ENCODE data around the gene INS. TPM values are rescaled to one million over a fixed set of nuclear protein-coding genes. Genes with fewer than 3 reads are reported as not detected.
"Not testable (repeated sequence)": the region's sequence is repeated elsewhere in the genome, so short reads cannot be mapped to it uniquely, and the experiment has no call there.

INS gene
- total RNA-seq, 1 donor from 2014 or later: not detected

DNA sequence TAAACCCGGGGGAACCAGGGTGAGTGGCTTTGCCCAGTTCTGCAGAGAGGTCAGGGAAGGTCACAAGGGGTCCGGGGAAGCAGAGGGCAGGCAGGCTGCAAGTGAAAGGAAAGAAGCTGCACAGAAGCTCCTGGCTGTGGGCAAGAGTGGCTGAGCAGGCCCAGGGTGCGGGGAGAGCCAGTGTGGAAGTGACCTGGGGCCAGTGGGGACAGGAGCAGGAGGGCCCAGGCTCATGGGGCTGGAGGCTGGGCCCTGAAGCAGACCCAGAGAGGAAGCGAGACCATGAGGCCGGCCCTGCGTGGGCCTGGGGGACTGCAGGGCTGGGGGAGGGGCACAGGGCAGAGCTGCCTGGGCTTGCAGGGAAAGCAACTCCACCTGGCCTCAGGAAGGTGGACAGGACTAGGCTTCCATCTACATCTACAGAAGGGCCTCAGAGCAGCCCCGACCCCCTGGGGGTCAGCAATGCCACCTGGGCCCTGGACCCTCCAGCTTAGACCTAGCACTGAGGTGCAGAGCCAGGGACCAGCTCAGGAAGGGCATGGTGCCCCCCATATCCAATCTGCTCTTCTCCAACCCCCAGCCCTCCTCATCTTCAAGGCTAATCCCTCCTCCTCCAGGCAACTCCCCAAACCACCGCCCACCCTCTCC lies 33.4 kb downstream of the INS start:
- Histone ChIP-seq H3K4me2 (ENCODE audit: low read length) (no peak overlapping the region), H3K4me3 (ENCODE audit: insufficient read depth, low read depth, low read length) (no peak overlapping the region), H3K9me3 (ENCODE audit: insufficient read depth, low read depth, low read length) (peaks cover 6% of the 10 kb centered on the region), H3K36me3 (ENCODE audit: insufficient read depth, low read length) (no peaks in the 10 kb centered on the region), H3K27ac (ENCODE audit: low read depth, low read length) (no peak overlapping the region), H2AFZ (ENCODE audit: low read depth, low read length) (no peak overlapping the region), H3K79me2 (ENCODE audit: insufficient read depth, low read length) (no peaks in the 10 kb centered on the region), H3K9ac (ENCODE audit: low read length) (no peak overlapping the region), H4K20me1 (ENCODE audit: insufficient read depth, low read length) (peaks cover 3% of the 10 kb centered on the region), H3K4me1 (ENCODE audit: insufficient read depth, low read length) (peaks cover under 1% of the 10 kb centered on the region), H3K27me3 (ENCODE audit: insufficient read depth, low read length) (peaks cover under 1% of the 10 kb centered on the region)
- Mint-ChIP-seq H3K27me3 (ENCODE audit: low read depth, unreplicated experiment) (peaks cover 28% of the 10 kb centered on the region), H3K4me1 (ENCODE audit: low read depth, unreplicated experiment) (no peaks in the 10 kb centered on the region), H3K36me3 (ENCODE audit: low read depth, unreplicated experiment) (peaks cover 2% of the 10 kb centered on the region), H3K9me3 (ENCODE audit: unreplicated experiment) (peaks cover 4% of the 10 kb centered on the region), H3K27ac (ENCODE audit: unreplicated experiment) (no peak overlapping the region), H3K4me3 (ENCODE audit: unreplicated experiment) (no peak overlapping the region)
- FAIRE-seq (no peak), DNase-seq (ENCODE audit: low read depth) (no peak)
- TF ChIP-seq, protein P1, sequence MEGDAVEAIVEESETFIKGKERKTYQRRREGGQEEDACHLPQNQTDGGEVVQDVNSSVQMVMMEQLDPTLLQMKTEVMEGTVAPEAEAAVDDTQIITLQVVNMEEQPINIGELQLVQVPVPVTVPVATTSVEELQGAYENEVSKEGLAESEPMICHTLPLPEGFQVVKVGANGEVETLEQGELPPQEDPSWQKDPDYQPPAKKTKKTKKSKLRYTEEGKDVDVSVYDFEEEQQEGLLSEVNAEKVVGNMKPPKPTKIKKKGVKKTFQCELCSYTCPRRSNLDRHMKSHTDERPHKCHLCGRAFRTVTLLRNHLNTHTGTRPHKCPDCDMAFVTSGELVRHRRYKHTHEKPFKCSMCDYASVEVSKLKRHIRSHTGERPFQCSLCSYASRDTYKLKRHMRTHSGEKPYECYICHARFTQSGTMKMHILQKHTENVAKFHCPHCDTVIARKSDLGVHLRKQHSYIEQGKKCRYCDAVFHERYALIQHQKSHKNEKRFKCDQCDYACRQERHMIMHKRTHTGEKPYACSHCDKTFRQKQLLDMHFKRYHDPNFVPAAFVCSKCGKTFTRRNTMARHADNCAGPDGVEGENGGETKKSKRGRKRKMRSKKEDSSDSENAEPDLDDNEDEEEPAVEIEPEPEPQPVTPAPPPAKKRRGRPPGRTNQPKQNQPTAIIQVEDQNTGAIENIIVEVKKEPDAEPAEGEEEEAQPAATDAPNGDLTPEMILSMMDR (IDR thresholded peaks at IDR 0.05; ENCODE audit: insufficient read depth, low read depth, low read length): no peak
- TF ChIP-seq EZH2 (IDR thresholded peaks at IDR 0.05; ENCODE audit: insufficient read depth, low read length): no peak

- no peak overlapping the region for H3K27ac Mint-ChIP-seq (ENCODE audit: unreplicated experiment)
- H3K4me3 Mint-ChIP-seq (ENCODE audit: unreplicated experiment): no peak overlapping the region
- peaks cover 2% of the 10 kb centered on the region for H3K36me3 Mint-ChIP-seq (ENCODE audit: low read depth, unreplicated experiment)
- H3K9me3 ChIP-seq (ENCODE audit: insufficient read depth, low read depth, low read length): peaks cover 3% of the 10 kb centered on the region
- H3K79me2 ChIP-seq (ENCODE audit: insufficient read depth, low read length): no peaks in the 10 kb centered on the region
- no peak for FAIRE-seq
- H3K4me3 ChIP-seq (ENCODE audit: insufficient read depth, low read depth, low read length): no peak overlapping the region
- H3K9ac ChIP-seq (ENCODE audit: low read length): no peak overlapping the region
- peaks cover 2% of the 10 kb centered on the region for H3K4me1 Mint-ChIP-seq (ENCODE audit: low read depth, unreplicated experiment)
- no peak overlapping the region for H3K27ac ChIP-seq (ENCODE audit: low read depth, low read length)
- peaks cover 26% of the 10 kb centered on the region for H3K27me3 Mint-ChIP-seq (ENCODE audit: low read depth, unreplicated experiment)
- H3K4me1 ChIP-seq (ENCODE audit: insufficient read depth, low read length): peaks cover 9% of the 10 kb centered on the region
- H3K36me3 ChIP-seq (ENCODE audit: insufficient read depth, low read length): no peaks in the 10 kb centered on the region
- TF ChIP-seq EZH2 (IDR thresholded peaks at IDR 0.05; ENCODE audit: insufficient read depth, low read length): no peak
- TF ChIP-seq, protein P1 (IDR thresholded peaks at IDR 0.05; ENCODE audit: insufficient read depth, low read depth, low read length): no peak
- H3K4me2 ChIP-seq (ENCODE audit: low read length): no peak overlapping the region
- no peak overlapping the region for H2AFZ ChIP-seq (ENCODE audit: low read depth, low read length)
- DNase-seq (ENCODE audit: low read depth): no peak
- H3K9me3 Mint-ChIP-seq (ENCODE audit: unreplicated experiment): peaks cover 4% of the 10 kb centered on the region
- H4K20me1 ChIP-seq (ENCODE audit: insufficient read depth, low read length): peaks cover 3% of the 10 kb centered on the region
- H3K27me3 ChIP-seq (ENCODE audit: insufficient read depth, low read length): no peaks in the 10 kb centered on the region
Measured at GRCh38 chr11:2126520-2127085, 34.4 kb downstream of the INS start.

DNA sequence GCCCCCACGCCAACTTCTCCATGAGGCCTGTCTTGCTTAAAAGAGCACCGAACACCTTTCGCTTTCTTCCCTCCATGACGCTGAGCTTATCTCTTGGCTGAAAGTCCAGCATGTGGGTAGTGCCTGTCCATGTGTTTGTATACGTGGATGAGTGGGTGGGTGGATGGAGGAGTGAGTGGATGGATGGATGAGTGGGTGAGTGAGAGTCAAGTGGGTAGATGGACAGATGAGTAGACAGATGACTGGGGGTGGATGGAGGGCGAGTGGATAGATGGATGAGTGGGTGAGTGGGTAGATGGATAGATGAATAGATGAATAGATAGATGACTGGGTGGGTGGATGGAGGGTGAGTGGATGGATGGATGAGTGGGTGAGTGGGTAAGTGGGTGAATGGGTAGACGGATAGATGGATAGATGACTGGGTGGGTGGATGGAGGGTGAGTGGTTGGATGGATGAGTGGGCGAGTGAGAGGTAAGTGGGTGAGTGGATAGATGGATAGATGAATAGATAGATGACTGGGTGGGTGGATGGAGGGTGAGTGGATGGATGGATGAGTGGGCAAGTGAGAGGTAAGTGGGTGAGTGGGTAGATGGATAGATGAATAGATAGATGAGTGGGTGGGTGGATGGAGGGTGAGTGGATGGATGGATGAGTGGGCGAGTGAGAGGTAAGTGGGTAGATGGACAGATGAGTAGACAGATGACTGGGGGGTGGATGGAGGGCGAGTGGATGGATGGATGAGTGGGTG lies 36.1 kb downstream of the INS start:
- H3K4me3 Mint-ChIP-seq (ENCODE audit: unreplicated experiment); H3K9me3 ChIP-seq (ENCODE audit: insufficient read depth, low read depth, low read length); H3K27me3 ChIP-seq (ENCODE audit: insufficient read depth, low read length); H3K27ac Mint-ChIP-seq (ENCODE audit: unreplicated experiment); H3K27ac ChIP-seq (ENCODE audit: low read depth, low read length); FAIRE-seq; H2AFZ ChIP-seq (ENCODE audit: low read depth, low read length); H4K20me1 ChIP-seq (ENCODE audit: insufficient read depth, low read length); H3K9me3 Mint-ChIP-seq (ENCODE audit: unreplicated experiment); DNase-seq (ENCODE audit: low read depth); H3K4me1 ChIP-seq (ENCODE audit: insufficient read depth, low read length); H3K4me2 ChIP-seq (ENCODE audit: low read length); H3K9ac ChIP-seq (ENCODE audit: low read length); H3K4me3 ChIP-seq (ENCODE audit: insufficient read depth, low read depth, low read length); H3K36me3 ChIP-seq (ENCODE audit: insufficient read depth, low read length); H3K4me1 Mint-ChIP-seq (ENCODE audit: low read depth, unreplicated experiment); H3K36me3 Mint-ChIP-seq (ENCODE audit: low read depth, unreplicated experiment); H3K79me2 ChIP-seq (ENCODE audit: insufficient read depth, low read length): not testable (repeated sequence)
- peaks cover 21% of the 10 kb centered on the region for H3K27me3 Mint-ChIP-seq (ENCODE audit: low read depth, unreplicated experiment)
